Measurements from ENCODE around the gene ZFPL1.

The ZFPL1 gene

GRCh38 chr11:65083834-65084597 lies at the start of gene ZFPL1, which contains the start of gene CDCA5:
Gene ZFPL1 (plus strand): TSS chr11:65084222. CDS start chr11:65084699, 477 bp downstream.
Gene CDCA5 (minus strand): TSS chr11:65084040. CDS start chr11:65083978, 62 bp downstream.
- peak; percentile 9 for FAIRE-seq

- FAIRE-seq: no peak
Measured at GRCh38 chr11:65034423-65034822, 49.6 kb upstream of the ZFPL1 start.

GRCh38 chr11:65035579-65035978 lies 48.4 kb upstream of the ZFPL1 start:
- no peak for FAIRE-seq

- FAIRE-seq: no peak
Measured at GRCh38 chr11:65036931-65037330, 47.1 kb upstream of the ZFPL1 start.

- FAIRE-seq: no peak
Measured at GRCh38 chr11:65040520-65040846, 43.5 kb upstream of the ZFPL1 start.

GRCh38 chr11:65040847-65041622 lies 43.0 kb upstream of the ZFPL1 start, which contains the start of gene SAC3D1:
Gene SAC3D1 (plus strand): TSS chr11:65041210. CDS start chr11:65041293, 83 bp downstream.
- FAIRE-seq: peak; percentile 97

- FAIRE-seq: no peak
Measured at GRCh38 chr11:65042891-65043290, 41.1 kb upstream of the ZFPL1 start.

GRCh38 chr11:65043881-65044501 lies 40.0 kb upstream of the ZFPL1 start:
- FAIRE-seq: no peak

- FAIRE-seq: no peak
Measured at GRCh38 chr11:65045061-65045460, 39.0 kb upstream of the ZFPL1 start.

- no peak for FAIRE-seq
Measured at GRCh38 chr11:65045728-65046127, 38.3 kb upstream of the ZFPL1 start.

- FAIRE-seq: no peak
Measured at GRCh38 chr11:65047581-65048422, 36.2 kb upstream of the ZFPL1 start.

GRCh38 chr11:65051398-65051858 lies 32.6 kb upstream of the ZFPL1 start:
- FAIRE-seq: no peak

GRCh38 chr11:65053827-65054508 lies 30.1 kb upstream of the ZFPL1 start:
- FAIRE-seq: no peak

GRCh38 chr11:65055538-65055937 lies 28.5 kb upstream of the ZFPL1 start:
- no peak for FAIRE-seq

GRCh38 chr11:65056999-65057398 lies 27.0 kb upstream of the ZFPL1 start:
- no peak for FAIRE-seq

- FAIRE-seq: no peak
Measured at GRCh38 chr11:65057526-65057925, 26.5 kb upstream of the ZFPL1 start.

- no peak for FAIRE-seq
Measured at GRCh38 chr11:65058012-65058411, 26.0 kb upstream of the ZFPL1 start.

- no peak for FAIRE-seq
Measured at GRCh38 chr11:65058419-65059054, 25.5 kb upstream of the ZFPL1 start, which contains the start of gene NAALADL1. Gene NAALADL1 (minus strand): TSS chr11:65058553. CDS start chr11:65058521, 32 bp downstream.

- FAIRE-seq: no peak
Measured at GRCh38 chr11:65059523-65059922, 24.5 kb upstream of the ZFPL1 start.

GRCh38 chr11:65059959-65060824 lies 23.8 kb upstream of the ZFPL1 start:
- no peak for FAIRE-seq
